Stomach smooth muscle (tissue), 2 donors: Measurements from ENCODE around the gene PXDC1.

ENCODE experiments used
- H3K27ac ChIP-seq: one replicate; pipeline ENCODE4 v1.7.0; 2013; ENCODE audit warnings: mild to moderate bottlenecking, low read length, inconsistent platforms
- H3K27me3 ChIP-seq, 2 donors: one replicate each; pipeline ENCODE4 v1.7.0; 2013; ENCODE audit warnings: low read length in 2 of 2; ENCODE audit not compliant: insufficient read depth in 2 of 2, control insufficient read depth in 1 of 2
- H3K36me3 ChIP-seq, 2 donors: one replicate each; pipeline ENCODE4 v1.7.0; 2013; ENCODE audit warnings: low read length in 2 of 2; ENCODE audit not compliant: control insufficient read depth in 2 of 2, insufficient read depth in 2 of 2
- H3K4me1 ChIP-seq: one replicate; pipeline ENCODE4 v1.7.0; 2013; ENCODE audit warnings: low read length; ENCODE audit not compliant: control insufficient read depth, insufficient read depth
- H3K4me3 ChIP-seq, 2 donors: one replicate each; pipeline ENCODE4 v1.7.0; 2013; ENCODE audit warnings: low read length in 2 of 2
- H3K9ac ChIP-seq, 2 donors: one replicate each; pipeline ENCODE4 v1.7.0; 2013; ENCODE audit warnings: low read length in 2 of 2, mild to moderate bottlenecking in 1 of 2
- H3K9me3 ChIP-seq, 2 donors: one replicate each; pipeline ENCODE4 v1.7.0; 2013; ENCODE audit warnings: low read length in 2 of 2; ENCODE audit not compliant: control insufficient read depth in 2 of 2
- donor health status: healthy.
- donor health status: Pancreatic carcinoma.

The PXDC1 gene

DNA sequence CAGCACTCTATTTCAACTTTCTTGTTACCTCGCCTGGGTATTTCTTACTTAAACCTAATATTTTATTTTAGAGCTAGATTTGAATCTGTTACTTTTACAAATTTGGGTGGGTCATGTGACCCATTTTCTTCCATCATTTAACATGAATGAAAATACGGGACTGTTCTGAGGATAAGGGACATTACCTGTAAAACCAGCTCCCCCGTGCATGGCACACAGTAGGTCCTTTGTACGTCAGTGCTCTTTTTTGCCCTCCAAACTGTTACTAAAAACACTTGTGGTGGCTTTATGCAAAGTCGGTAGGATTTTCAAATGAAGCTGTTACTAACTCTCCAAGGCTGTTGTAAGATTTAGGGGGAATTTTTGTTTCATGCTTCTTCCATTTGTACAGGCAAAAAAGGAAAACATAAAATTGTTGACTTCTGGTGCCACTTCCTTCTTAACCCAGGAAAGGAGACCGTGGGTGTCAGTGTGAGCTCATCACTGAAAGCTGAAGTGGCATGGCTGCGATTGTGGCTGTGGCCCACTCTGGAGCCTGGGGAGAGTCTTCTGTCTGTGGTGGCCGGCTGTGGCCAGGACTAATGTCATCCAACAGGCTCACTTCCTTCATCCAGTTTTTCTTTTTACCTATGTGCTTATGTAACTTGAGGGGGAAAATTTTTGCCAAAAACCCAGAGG is 40.2 kb upstream of the PXDC1 start:
- Histone ChIP-seq H3K27ac (no peak overlapping the region), H3K27me3 (no peaks in the 10 kb centered on the region), H3K9ac (no peak overlapping the region), H3K36me3 (no peaks in the 10 kb centered on the region), H3K4me3 (no peak overlapping the region), H3K9me3 (no peaks in the 10 kb centered on the region), H3K4me1 (peaks cover 7% of the 10 kb centered on the region)

DNA sequence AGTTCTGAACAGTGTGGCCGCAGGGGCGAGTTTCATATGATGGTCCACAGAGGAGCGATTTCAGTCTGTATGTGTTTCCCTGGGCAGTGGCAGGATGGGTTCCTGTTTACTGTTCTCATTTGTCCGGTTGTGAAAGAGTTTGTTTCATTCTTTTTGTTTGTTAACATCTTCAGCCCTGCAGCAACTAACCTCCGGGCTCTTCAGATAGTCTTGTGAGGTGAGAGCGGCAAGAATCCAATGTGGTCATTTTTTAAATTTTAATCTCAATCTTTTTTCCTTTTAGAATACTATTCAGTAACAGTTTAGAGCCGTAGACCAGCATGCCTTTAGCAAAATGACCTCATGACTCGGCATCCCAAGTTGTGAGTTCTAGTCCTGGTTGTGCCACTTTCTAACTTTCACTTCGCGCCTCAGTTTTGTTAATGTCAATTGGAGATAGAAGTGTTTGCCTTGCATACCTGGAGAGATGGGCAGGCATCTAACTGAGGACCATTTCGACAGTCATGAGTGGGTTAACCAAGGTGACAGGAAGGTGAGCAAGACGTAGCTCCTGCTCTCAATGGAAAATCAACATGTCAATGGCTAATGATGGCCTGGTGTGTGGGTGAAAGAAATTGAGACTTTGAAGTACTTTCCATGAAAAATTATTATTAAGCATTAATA is 38.5 kb upstream of the PXDC1 start:
- peaks cover 7% of the 10 kb centered on the region for H3K4me1 ChIP-seq
- no peaks in the 10 kb centered on the region for H3K9me3 ChIP-seq
- H3K36me3 ChIP-seq = no peaks in the 10 kb centered on the region
- no peak overlapping the region for H3K4me3 ChIP-seq
- H3K9ac ChIP-seq = no peak overlapping the region
- H3K27me3 ChIP-seq = no peaks in the 10 kb centered on the region
- H3K27ac ChIP-seq = no peak overlapping the region

- Histone ChIP-seq H3K27ac (no peak overlapping the region), H3K9me3 (no peaks in the 10 kb centered on the region), H3K4me3 (no peak overlapping the region), H3K27me3 (no peaks in the 10 kb centered on the region), H3K4me1 (peaks cover 7% of the 10 kb centered on the region), H3K36me3 (no peaks in the 10 kb centered on the region), H3K9ac (no peak overlapping the region)
These were observed 37.7 kb upstream of the PXDC1 start for GRCh38 chr6:3789018-3789895.

DNA sequence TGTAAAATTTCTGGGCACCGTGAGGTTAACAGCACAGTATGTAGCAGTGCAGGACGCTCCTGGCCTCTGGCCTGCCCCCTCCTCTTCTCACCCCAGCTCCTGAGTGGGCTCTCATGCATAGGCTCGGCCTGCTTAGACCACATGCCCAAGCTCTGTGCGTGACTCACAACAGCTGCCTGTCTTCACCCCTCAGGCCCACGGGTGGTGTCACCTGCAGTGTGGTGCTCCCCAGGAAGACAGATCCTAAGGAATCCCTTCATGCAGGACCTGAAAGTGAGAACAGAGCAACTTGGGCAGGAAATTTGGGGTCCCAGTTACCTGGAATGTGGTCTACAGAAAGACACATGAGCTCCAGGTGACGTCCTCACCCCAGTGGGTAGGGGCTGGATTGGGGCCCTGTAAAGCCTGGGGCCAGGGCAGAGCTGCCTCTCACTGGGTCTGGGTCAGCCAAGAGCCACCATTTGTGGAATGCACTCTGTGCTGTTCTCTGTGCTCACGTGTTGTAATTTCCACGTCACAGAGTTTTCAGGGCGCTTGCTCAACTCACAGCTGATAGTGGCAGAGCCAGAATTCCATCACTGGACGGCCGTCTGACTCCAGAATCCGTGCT is 37.0 kb upstream of the PXDC1 start:
- Histone ChIP-seq H3K9me3 (no peaks in the 10 kb centered on the region), H3K36me3 (no peaks in the 10 kb centered on the region), H3K4me3 (no peak overlapping the region), H3K4me1 (peaks cover 7% of the 10 kb centered on the region), H3K9ac (no peak overlapping the region), H3K27me3 (no peaks in the 10 kb centered on the region), H3K27ac (no peak overlapping the region)

DNA sequence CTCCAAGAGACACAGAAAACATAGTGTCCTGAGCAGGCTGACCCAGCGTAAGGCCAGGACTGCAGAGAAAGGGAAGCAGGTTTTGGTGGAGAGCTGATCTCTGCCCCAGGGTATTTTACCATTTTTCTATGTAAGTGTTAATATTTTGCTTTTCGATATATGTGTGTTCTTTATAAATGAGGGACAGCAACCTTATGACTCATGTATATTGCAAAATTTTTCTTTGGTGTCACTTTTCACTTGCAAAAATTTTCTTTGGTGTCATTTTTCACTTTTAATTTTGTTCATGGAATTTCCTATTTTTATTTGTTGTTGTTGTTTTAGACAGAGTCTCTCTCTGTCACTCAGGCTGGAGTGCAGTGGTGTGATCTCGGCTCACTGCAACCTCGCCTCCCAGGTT is 34.6 kb upstream of the PXDC1 start:
- Histone ChIP-seq H3K4me3 (no peak overlapping the region), H3K9me3 (no peaks in the 10 kb centered on the region), H3K27me3 (no peaks in the 10 kb centered on the region), H3K4me1 (peaks cover 7% of the 10 kb centered on the region), H3K9ac (no peak overlapping the region), H3K36me3 (no peaks in the 10 kb centered on the region), H3K27ac (no peak overlapping the region)

DNA sequence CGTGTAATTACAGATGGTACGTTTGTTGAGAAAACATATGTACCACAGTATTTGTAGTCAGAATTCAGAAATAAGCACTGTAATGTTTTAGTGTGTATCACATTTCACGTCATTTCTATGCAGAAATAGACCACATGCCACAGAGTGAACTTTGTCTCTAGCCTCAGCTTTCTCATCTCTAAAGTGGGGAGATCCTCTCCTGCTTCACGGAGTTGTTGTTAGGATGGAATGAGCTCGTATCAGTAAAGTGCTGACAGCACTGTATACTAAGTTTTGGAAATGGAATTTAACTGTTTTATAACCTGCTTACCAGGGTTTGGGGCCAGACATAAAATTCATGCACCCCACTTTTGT is 34.2 kb upstream of the PXDC1 start:
- Histone ChIP-seq H3K27ac (no peak overlapping the region), H3K4me3 (no peak overlapping the region), H3K9ac (no peak overlapping the region), H3K27me3 (no peaks in the 10 kb centered on the region), H3K9me3 (no peaks in the 10 kb centered on the region), H3K36me3 (no peaks in the 10 kb centered on the region), H3K4me1 (peaks cover 7% of the 10 kb centered on the region)

DNA sequence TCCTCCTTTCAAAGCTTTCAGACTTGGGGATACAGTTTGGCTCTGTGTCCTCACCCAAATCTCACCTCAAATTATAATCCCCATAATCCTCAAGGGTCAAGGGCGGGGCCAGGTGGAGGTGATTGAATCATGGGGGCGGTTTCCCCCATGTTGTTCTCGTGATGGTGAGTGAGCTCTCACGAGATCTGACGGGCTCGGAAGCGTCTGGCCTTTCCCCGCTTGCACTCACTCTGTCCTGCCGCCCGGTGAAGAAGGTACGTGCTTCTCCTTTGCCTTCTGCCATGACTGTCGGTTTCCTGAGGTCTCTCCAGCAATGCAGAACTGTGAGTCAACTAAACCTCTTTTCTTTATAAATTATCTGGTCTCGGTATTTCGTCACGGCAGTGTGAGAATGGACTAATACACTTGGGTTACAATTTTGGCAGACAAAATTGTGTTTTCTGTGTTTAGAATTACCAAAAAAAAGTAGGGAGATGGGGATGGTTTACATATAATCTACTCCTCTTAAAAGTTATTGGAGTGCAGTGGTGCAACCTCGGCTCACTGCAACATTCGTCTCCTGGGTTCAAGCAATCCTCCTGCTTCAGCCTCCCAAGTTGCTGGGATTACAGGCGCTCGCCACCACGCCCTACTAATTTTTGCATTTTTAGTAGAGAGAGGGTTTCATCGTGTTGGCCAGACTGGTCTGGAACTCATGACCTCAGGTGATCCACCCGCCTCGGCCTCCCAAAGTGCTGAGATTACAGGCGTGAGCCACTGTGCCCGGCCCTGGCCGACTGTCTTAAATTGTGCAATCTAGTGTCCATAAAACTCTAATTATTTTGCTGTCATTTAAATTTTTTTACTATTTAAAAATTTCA is 33.6 kb upstream of the PXDC1 start:
- Histone ChIP-seq H3K9ac (no peak overlapping the region), H3K4me1 (peaks cover 7% of the 10 kb centered on the region), H3K36me3 (no peaks in the 10 kb centered on the region), H3K9me3 (no peaks in the 10 kb centered on the region), H3K4me3 (no peak overlapping the region), H3K27ac (no peak overlapping the region), H3K27me3 (no peaks in the 10 kb centered on the region)

DNA sequence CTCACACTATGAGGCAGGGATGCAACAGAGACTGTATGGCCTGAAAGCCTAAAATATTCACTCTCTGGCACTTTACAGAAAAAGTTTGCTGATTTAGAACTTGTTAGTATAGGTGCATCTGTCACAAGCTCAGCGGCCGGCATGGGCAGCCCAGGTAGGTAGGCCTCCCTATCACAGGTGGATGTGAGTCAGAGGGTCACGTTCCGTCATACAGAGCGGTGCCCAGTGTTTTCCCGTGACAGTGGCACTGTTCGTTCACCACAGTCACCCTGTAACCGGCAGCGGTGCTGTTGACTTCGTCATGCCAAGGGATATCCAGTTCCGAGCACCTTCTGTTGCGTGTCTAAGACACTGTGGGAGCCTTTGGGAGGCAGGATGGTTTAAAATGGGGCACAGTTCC is 32.9 kb upstream of the PXDC1 start:
- Histone ChIP-seq H3K9me3 (no peaks in the 10 kb centered on the region), H3K4me3 (no peak overlapping the region), H3K27ac (no peak overlapping the region), H3K36me3 (no peaks in the 10 kb centered on the region), H3K27me3 (no peaks in the 10 kb centered on the region), H3K9ac (no peak overlapping the region), H3K4me1 (peaks cover 7% of the 10 kb centered on the region)

DNA sequence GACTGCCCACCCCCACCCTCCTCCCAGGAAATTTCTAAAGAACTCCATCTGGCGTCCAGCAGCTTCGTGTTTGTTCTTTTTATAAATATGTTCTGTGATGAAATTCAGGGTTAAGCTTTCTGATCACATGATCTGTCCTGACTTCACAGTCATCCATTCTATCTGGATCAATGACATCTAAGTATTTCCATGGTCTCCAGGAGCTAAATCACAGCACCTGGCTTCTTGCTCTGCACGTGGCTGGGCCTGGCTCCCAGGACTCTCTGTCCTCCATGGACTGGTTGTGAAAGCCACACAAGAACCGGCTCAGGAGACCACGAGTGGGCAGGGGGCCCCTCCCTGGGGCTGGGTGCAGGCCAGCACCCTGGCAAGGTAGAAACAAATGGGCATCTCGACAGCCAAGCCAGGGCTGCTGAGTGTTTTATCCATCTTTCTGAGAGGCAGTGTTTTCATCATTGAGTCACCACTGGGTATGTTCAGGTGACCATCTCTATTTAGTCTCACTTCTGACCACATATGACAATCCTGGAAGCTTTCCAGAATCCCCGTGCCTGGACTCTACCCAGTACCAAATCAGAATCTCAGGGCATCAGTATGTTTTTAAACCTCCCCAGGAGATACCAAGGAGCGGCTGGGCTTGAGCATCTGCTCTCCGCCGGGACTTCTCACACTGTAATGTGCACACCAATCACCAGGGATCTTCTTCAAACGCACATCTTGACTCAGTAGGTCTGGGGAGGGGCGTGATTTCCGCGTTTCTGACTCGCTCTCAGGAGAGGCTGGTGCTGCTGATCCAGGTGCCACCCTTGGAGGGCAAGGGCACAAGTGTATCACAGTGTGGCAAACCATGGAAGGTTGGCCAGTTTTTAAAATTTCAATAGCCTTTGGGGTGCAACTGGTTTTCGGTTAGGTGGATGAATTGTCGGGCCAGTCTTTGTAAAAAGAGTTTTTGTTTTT is 31.6 kb upstream of the PXDC1 start:
- Histone ChIP-seq H3K9me3 (no peaks in the 10 kb centered on the region), H3K36me3 (no peaks in the 10 kb centered on the region), H3K4me3 (no peak overlapping the region), H3K4me1 (no peaks in the 10 kb centered on the region), H3K27me3 (no peaks in the 10 kb centered on the region), H3K27ac (no peak overlapping the region), H3K9ac (no peak overlapping the region)
